ENCODE measurements around the gene MTHFSD.

The MTHFSD gene

DNA sequence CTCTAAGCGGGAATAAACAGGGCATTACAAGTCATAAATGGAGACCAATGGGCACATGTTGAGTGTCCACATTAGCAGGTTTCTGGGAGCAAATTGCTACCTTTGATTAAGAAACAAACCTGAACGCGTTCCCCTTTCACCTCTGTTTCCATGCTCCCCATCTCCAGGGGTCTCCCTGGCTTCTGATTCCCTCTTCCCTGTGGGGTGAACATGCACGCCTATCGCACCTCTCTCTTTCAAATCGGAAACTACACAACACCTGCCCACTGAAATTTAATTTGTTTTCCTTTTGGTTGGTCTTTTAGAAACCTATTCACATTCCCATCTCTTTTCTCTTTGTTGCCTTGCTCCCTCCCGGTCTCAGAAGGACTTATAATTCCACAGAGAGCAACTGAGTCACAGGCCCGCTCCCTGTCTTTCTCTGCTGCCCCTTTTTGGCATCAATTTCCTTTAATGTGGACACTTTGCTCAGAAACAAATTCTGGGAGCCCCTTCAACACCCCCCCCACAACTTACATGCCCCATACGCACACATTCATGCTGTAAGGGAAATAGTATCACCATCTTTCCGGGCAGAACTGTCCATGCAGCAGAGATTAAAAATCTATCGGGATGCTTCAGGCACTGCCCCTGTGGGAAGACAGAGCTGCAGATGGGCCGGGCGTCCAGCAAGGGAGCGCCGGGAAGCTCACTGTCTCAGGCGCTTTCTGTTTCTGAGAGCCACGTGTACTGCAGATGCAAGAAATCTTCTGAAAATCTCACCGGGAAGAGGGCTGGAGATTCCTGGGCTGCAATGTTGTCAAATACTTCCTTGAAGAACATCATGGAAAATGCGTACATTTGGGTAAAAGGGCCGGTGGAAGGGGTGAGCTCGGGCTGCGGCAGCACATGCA lies 51.9 kb downstream of the MTHFSD start:
- TF ChIP-seq CREB1 (IDR thresholded peaks at IDR 0.05; ENCODE audit: low read depth) (no peak), EGR1 (IDR thresholded peaks at IDR 0.05) (no peak), FOXM1 (IDR thresholded peaks at IDR 0.05; ENCODE audit: borderline replicate concordance, low read depth) (no peak), TEAD4 (IDR thresholded peaks at IDR 0.05) (no peak), EP300 (IDR thresholded peaks at IDR 0.05; ENCODE audit: borderline replicate concordance) (no peak), TAF1 (IDR thresholded peaks at IDR 0.05; ENCODE audit: low read depth) (no peak)
- TF ChIP-seq, protein P1, sequence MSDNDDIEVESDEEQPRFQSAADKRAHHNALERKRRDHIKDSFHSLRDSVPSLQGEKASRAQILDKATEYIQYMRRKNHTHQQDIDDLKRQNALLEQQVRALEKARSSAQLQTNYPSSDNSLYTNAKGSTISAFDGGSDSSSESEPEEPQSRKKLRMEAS (IDR thresholded peaks at IDR 0.05), result no peak

DNA sequence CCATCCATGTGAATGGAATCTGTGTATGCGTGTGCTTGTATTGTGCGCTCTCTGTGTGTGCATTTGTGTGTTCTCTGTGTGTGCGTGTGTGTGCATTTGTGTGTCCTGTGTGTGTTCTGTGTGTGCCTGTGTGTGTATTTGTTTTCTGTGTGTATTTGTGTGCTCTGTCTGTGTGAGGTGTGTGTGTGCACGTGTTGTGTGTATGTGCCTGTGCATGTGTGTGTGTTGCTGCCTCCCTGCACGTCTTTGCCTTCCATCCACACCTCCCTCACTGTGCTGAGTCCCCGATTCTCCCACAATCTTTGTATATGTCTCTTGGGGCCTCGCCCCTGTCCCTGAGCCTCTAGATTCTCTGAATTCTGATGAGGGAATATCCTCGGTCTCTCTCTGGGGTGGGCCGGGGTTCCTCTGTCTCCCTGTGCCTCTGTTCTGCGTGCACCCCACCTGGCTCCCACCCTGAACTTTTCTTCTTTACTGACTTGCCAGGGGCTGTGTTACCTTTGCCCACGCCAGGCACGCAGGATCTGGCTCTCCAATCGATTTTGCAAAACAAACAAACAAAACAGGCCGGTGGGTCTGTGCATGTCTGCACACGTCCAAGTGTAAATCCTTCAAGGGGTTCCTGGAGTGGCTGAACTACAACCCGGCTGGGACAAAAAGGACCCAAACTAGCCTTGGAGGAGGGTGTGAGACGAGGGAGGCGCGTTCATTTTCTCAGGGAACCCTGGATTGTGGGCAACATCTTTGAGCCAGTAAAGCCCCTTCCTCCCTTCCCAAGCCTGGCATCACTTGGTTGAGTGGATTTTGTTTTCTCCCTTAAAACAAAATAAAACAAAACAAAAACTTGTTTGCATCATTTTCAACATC lies 52.8 kb downstream of the MTHFSD start:
- TF ChIP-seq ZBTB7A (IDR thresholded peaks at IDR 0.05; ENCODE audit: low read depth) (no peak), EGR1 (IDR thresholded peaks at IDR 0.05) (no peak)

DNA sequence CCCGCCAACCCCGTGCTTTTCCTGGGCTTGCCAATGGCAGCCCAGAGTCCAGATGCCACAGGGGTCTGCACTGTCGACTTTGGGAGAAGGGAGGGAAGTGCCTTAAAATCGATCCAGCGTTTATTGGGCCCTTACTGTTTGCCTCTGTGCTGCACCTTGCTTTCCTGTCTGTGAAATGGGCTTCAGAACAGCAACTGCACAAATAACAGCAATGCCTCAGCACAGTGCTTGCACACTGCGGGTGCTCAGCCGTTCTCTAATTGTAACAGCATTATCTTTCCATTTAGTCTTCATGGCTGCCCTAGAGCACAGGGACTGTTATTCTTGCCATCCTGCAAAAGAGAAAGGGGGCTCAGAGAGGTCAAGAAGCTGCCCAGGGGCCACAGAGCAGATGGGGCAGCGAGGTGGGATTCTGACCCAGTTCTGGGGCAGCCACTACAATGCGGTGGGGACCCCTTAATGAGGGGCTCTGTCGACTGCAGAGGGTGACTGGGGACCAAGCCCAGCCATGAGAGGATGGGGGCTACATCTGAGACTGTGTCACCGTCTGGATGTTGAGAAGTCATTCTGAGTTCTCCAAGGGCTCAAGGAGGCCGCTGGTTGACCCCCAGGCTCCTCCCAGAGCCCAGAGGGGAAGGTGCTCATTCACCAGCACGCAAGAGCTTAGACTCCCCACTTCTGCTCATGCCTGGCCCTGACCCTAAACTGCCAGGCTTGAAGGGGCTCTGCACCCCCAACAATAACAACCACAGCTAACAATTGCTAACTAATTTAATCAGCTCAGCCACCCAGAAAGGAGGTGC lies 54.1 kb downstream of the MTHFSD start:
- TF ChIP-seq EP300 (IDR thresholded peaks at IDR 0.05; ENCODE audit: borderline replicate concordance), result no peak
- TF ChIP-seq, protein P1 (IDR thresholded peaks at IDR 0.05), result no peak

DNA sequence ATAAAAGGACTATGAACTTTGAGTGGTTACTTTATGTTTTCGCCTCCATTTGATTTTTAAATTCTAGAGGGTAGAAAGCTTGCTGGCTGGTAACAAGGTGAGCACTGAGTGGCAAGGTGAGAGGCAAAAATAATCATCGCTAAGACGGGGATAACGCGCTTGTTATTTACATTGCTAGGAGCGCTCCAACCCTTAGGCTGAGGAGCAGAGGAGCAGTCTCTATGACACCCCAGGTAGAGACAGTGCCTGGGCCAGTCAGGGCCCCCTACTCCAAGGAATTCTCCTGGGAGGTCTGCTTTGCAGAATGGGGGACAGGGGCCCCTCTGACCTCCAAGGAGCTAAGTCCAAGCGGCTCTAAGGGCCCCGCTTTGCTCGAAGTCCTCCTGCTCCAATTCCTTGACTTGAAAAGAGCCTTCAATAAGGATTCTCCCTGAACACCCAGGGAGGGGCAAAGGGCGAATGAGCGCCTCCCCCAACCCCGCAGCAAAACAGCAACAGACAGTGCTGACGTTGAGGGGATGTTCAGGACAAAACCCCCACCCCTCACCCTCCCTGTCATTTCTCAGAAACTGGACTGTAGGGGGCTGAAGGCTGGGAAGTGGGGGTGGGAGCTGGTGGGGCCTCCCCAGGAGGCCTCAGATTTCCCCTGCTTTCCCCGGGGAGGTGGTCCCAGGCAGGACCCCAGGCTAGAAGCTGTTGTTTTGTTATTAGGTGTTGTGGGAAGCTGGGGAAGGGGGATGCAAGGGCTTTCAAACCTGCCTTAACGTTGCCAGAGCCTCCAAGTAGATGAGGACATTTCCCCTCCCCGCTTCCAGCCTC lies 54.9 kb downstream of the MTHFSD start:
- no peak for TF ChIP-seq FOXM1 (IDR thresholded peaks at IDR 0.05; ENCODE audit: borderline replicate concordance, low read depth)
- no peak for TF ChIP-seq ZBTB7A (IDR thresholded peaks at IDR 0.05; ENCODE audit: low read depth)
- TF ChIP-seq YY1 (IDR thresholded peaks at IDR 0.05; ENCODE audit: low read depth), result no peak
- TF ChIP-seq, protein P1 (IDR thresholded peaks at IDR 0.05), result no peak
- TF ChIP-seq RAD21 (IDR thresholded peaks at IDR 0.05; ENCODE audit: low read depth), result no peak
- no peak for TF ChIP-seq EGR1 (IDR thresholded peaks at IDR 0.05)
- TF ChIP-seq EP300 (IDR thresholded peaks at IDR 0.05; ENCODE audit: borderline replicate concordance), result no peak
- TF ChIP-seq, protein P2, sequence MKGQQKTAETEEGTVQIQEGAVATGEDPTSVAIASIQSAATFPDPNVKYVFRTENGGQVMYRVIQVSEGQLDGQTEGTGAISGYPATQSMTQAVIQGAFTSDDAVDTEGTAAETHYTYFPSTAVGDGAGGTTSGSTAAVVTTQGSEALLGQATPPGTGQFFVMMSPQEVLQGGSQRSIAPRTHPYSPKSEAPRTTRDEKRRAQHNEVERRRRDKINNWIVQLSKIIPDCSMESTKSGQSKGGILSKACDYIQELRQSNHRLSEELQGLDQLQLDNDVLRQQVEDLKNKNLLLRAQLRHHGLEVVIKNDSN (IDR thresholded peaks at IDR 0.05), result no peak

DNA sequence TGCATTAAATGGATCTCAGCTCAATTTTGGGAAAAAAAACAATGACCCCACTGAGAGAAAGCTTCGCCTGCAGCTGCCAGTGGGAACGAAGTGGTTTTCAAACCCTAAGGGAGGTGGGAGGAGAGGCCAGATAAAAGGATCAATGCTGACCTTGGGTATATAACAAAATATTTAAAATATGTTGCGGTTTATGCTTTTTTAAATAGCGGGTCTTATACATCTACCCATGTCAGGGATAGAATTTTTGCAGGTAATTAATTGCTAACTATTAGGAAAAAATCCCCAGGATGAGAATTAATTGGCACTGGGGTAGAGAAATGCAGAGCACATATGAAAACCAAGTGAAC lies 55.6 kb downstream of the MTHFSD start:
- TF ChIP-seq TCF12 (IDR thresholded peaks at IDR 0.05; ENCODE audit: low read depth) (no peak), FOXM1 (IDR thresholded peaks at IDR 0.05; ENCODE audit: borderline replicate concordance, low read depth) (no peak), RAD21 (IDR thresholded peaks at IDR 0.05; ENCODE audit: low read depth) (no peak), TEAD4 (IDR thresholded peaks at IDR 0.05) (no peak), NFIC (IDR thresholded peaks at IDR 0.05) (no peak), CEBPB (IDR thresholded peaks at IDR 0.05) (no peak), EP300 (IDR thresholded peaks at IDR 0.05; ENCODE audit: borderline replicate concordance) (no peak), EGR1 (IDR thresholded peaks at IDR 0.05) (no peak), CREB1 (IDR thresholded peaks at IDR 0.05; ENCODE audit: low read depth) (no peak), YY1 (IDR thresholded peaks at IDR 0.05; ENCODE audit: low read depth) (no peak), TAF1 (IDR thresholded peaks at IDR 0.05; ENCODE audit: low read depth) (no peak), ZBTB7A (IDR thresholded peaks at IDR 0.05; ENCODE audit: low read depth) (no peak)
- TF ChIP-seq, protein P3, sequence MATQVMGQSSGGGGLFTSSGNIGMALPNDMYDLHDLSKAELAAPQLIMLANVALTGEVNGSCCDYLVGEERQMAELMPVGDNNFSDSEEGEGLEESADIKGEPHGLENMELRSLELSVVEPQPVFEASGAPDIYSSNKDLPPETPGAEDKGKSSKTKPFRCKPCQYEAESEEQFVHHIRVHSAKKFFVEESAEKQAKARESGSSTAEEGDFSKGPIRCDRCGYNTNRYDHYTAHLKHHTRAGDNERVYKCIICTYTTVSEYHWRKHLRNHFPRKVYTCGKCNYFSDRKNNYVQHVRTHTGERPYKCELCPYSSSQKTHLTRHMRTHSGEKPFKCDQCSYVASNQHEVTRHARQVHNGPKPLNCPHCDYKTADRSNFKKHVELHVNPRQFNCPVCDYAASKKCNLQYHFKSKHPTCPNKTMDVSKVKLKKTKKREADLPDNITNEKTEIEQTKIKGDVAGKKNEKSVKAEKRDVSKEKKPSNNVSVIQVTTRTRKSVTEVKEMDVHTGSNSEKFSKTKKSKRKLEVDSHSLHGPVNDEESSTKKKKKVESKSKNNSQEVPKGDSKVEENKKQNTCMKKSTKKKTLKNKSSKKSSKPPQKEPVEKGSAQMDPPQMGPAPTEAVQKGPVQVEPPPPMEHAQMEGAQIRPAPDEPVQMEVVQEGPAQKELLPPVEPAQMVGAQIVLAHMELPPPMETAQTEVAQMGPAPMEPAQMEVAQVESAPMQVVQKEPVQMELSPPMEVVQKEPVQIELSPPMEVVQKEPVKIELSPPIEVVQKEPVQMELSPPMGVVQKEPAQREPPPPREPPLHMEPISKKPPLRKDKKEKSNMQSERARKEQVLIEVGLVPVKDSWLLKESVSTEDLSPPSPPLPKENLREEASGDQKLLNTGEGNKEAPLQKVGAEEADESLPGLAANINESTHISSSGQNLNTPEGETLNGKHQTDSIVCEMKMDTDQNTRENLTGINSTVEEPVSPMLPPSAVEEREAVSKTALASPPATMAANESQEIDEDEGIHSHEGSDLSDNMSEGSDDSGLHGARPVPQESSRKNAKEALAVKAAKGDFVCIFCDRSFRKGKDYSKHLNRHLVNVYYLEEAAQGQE (IDR thresholded peaks at IDR 0.05; ENCODE audit: low read depth), result no peak
- TF ChIP-seq, protein P1 (IDR thresholded peaks at IDR 0.05), result no peak
- TF ChIP-seq, protein P2 (IDR thresholded peaks at IDR 0.05), result no peak

Measured in Ishikawa (cell line).